GM12872 (cell line): ENCODE measurements around the gene KIRREL2.

Experiments used
- CTCF ChIP-seq: IDR thresholded peaks from 3 replicates; pipeline ENCODE4 v1.5.1; 2011; ENCODE audit warnings: low read depth, mild to moderate bottlenecking, low read length, moderate library complexity; ENCODE audit not compliant: insufficient read depth

Gene KIRREL2

GRCh38 chr19:35856546-35857149 lies at the start of gene KIRREL2:
KIRREL2 (plus strand) TSS chr19:35856911; CDS start chr19:35857120, 209 bp downstream.
- no peak for TF ChIP-seq CTCF

- TF ChIP-seq CTCF, result no peak
These were observed 49.1 kb upstream of the KIRREL2 start for GRCh38 chr19:35807633-35808032.

- TF ChIP-seq CTCF, result no peak
These were observed 45.1 kb upstream of the KIRREL2 start for GRCh38 chr19:35811317-35812219.

- TF ChIP-seq CTCF, result no peak
These were observed 44.3 kb upstream of the KIRREL2 start, which contains the start of gene PRODH2 for GRCh38 chr19:35812220-35813042. PRODH2 (minus strand) TSS chr19:35812845; CDS start chr19:35812805, 40 bp downstream.

- no peak for TF ChIP-seq CTCF
These were observed 43.4 kb upstream of the KIRREL2 start for GRCh38 chr19:35813043-35813890.

- TF ChIP-seq CTCF, result no peak
These were observed 40.4 kb upstream of the KIRREL2 start for GRCh38 chr19:35816262-35816661.
